Neural cell (in vitro differentiated cells): ENCODE results near the gene DCXR. TPM values are rescaled to one million over a fixed set of nuclear protein-coding genes. Genes with fewer than 3 reads are reported as not detected.
A peak's percentile ranks its signal among the peaks of the same experiment; 100 is the strongest.

Source experiments
- H2AFZ ChIP-seq: fragments of 200-600, 300-800 bp; sonication (generic), shearing (Covaris generic); 2 replicates; pipeline ENCODE4 v1.6.0; 2014; ENCODE audit warnings: low read depth, mild to moderate bottlenecking, antibody characterized with exemption, low read length, moderate library complexity
- H3F3A ChIP-seq: fragments of 200-600 bp; shearing (Covaris generic); 2 replicates; pipeline ENCODE4 v1.6.1; 2016; ENCODE audit warnings: mild to moderate bottlenecking, moderate library complexity, mixed read lengths, antibody characterized with exemption, low read length; ENCODE audit not compliant: insufficient read depth, poor library complexity, severe bottlenecking
- H3K27ac ChIP-seq: fragments of 200-600, 300-800 bp; sonication (generic), shearing (Covaris generic); 2 replicates; pipeline ENCODE4 v1.5.1; 2014; ENCODE audit warnings: mild to moderate bottlenecking, low read length, moderate library complexity
- H3K27me3 ChIP-seq: fragments of 300-800, 200-600 bp; sonication (generic), shearing (Covaris generic); 2 replicates; pipeline ENCODE4 v1.6.0; 2014; ENCODE audit warnings: mild to moderate bottlenecking, low read depth, low read length, moderate library complexity; ENCODE audit not compliant: insufficient read depth
- H3K36me3 ChIP-seq: fragments of 300-800, 200-600 bp; sonication (generic), shearing (Covaris generic); 2 replicates; pipeline ENCODE4 v1.5.1; 2014; ENCODE audit warnings: mild to moderate bottlenecking, antibody characterized with exemption, low read length, moderate library complexity; ENCODE audit not compliant: insufficient read depth
- H3K4me2 ChIP-seq: fragments of 300-800, 200-600 bp; sonication (generic), shearing (Covaris generic); 2 replicates; pipeline ENCODE4 v1.6.0; 2014; ENCODE audit warnings: mild to moderate bottlenecking, low read length
- H3K4me3 ChIP-seq: fragments of 300-800, 200-600 bp; sonication (generic), shearing (Covaris generic); 2 replicates; pipeline ENCODE4 v1.5.1; 2014; ENCODE audit warnings: mild to moderate bottlenecking, low read length, moderate library complexity
- H3K79me2 ChIP-seq: fragments of 200-600 bp; shearing (Covaris generic); replicated peaks from 2 replicates; pipeline ENCODE4 v1.6.0; 2014; ENCODE audit warnings: mild to moderate bottlenecking, low read length, moderate library complexity; ENCODE audit not compliant: insufficient read depth
- H3K9ac ChIP-seq: fragments of 300-800, 200-600 bp; sonication (generic), shearing (Covaris generic); 2 replicates; pipeline ENCODE4 v1.6.1; 2016; ENCODE audit warnings: mild to moderate bottlenecking, low read length, mixed read lengths
- H3K9me2 ChIP-seq: fragments of 200-600 bp; shearing (Covaris generic); 2 replicates; pipeline ENCODE4 v1.6.1; 2016; ENCODE audit warnings: mild to moderate bottlenecking, low read length, mixed read lengths; ENCODE audit not compliant: insufficient read depth
- H3K9me3 ChIP-seq: fragments of 200-600, 300-800 bp; sonication (generic), shearing (Covaris generic); 2 replicates; pipeline ENCODE4 v1.6.1; 2016; ENCODE audit warnings: mild to moderate bottlenecking, mixed run types, low read length, moderate library complexity, mixed read lengths
- H4K20me1 ChIP-seq: fragments of 200-600 bp; shearing (Covaris generic); 2 replicates; pipeline ENCODE4 v1.6.1; 2016; ENCODE audit warnings: mild to moderate bottlenecking, mixed run types; ENCODE audit not compliant: insufficient read depth
- CTCF ChIP-seq: fragments of 450-650 bp; IDR thresholded peaks from 2 replicates; pipeline ENCODE4 v1.5.1; 2014; ENCODE audit warnings: antibody characterized with exemption, mild to moderate bottlenecking, moderate library complexity; ENCODE audit not compliant: poor library complexity, severe bottlenecking
- EP300 ChIP-seq: fragments of 450-650 bp; conservative IDR thresholded peaks from 2 replicates; pipeline ENCODE4 v1.6.1; 2014; ENCODE audit warnings: antibody characterized with exemption, mild to moderate bottlenecking, moderate library complexity; ENCODE audit not compliant: poor library complexity, severe bottlenecking
- EZH2 ChIP-seq: fragments of 200-600, 300-800 bp; shearing (Covaris generic), sonication (generic); IDR thresholded peaks from 2 replicates; pipeline ENCODE4 v1.6.1; 2014; ENCODE audit warnings: antibody characterized with exemption, low read length, borderline replicate concordance, mild to moderate bottlenecking; ENCODE audit not compliant: insufficient read depth, poor library complexity, severe bottlenecking
- MXI1 ChIP-seq: fragments of 450-650 bp; conservative IDR thresholded peaks from 2 replicates; pipeline ENCODE4 v1.6.1; 2014; ENCODE audit warnings: antibody characterized with exemption, mild to moderate bottlenecking; ENCODE audit not compliant: poor library complexity, severe bottlenecking
- POLR2AphosphoS5 ChIP-seq: IDR thresholded peaks from 2 replicates; pipeline ENCODE4 v1.6.1; 2012
- RAD21 ChIP-seq: fragments of 450-650 bp; conservative IDR thresholded peaks from 2 replicates; pipeline ENCODE4 v1.6.1; 2014; ENCODE audit warnings: antibody characterized with exemption, mild to moderate bottlenecking, moderate library complexity
- SMC3 ChIP-seq: fragments of 450-650 bp; conservative IDR thresholded peaks from 2 replicates; pipeline ENCODE4 v1.6.1; 2014; ENCODE audit warnings: antibody characterized with exemption, mild to moderate bottlenecking, moderate library complexity; ENCODE audit not compliant: poor library complexity
- TAF1 ChIP-seq: IDR thresholded peaks from 2 replicates; pipeline ENCODE4 v1.6.1; 2012; ENCODE audit warnings: low read depth
- polyA minus RNA-seq: library from RNA; depleted of rRNA, polyadenylated mRNA; stranded (reverse); fragments of >200 nt; gene quantifications from 2 replicates; pipeline ENCODE4 v1.2.3, GENCODE V29; 2014
- polyA plus RNA-seq: library from polyadenylated mRNA; depleted of rRNA; stranded (reverse); fragments of >200 nt; gene quantifications from 2 replicates; pipeline ENCODE4 v1.2.3, GENCODE V29; 2014
- TF ChIP-seq, protein P1 (sequence below): IDR thresholded peaks from 2 replicates; pipeline ENCODE4 v1.6.1; 2012; ENCODE audit warnings: borderline replicate concordance

DCXR gene
- polyA plus RNA-seq (129 and 148 TPM in 2 replicates), polyA minus RNA-seq (35.3 and 35.5 TPM in 2 replicates)

GRCh38 chr17:82037092-82037888, at the start of gene DCXR:
Gene DCXR (minus strand): TSS chr17:82037697. CDS start chr17:82037682, 15 bp downstream.
- Histone ChIP-seq H2AFZ (peak within 1 kb of the TSS; percentile 76), H3F3A (peaks cover 8% of the 10 kb centered on the region), H4K20me1 (no peaks in the 10 kb centered on the region), H3K9me2 (no peaks in the 10 kb centered on the region), H3K27me3 (no peaks in the 10 kb centered on the region), H3K36me3 (no peaks in the 10 kb centered on the region), H3K79me2 (no peaks in the 10 kb centered on the region), H3K9me3 (no peaks in the 10 kb centered on the region), H3K4me2 (peak within 1 kb of the TSS; percentile 65), H3K9ac (peak within 1 kb of the TSS; percentile 77), H3K27ac (peak within 1 kb of the TSS; percentile 74), H3K4me3 (peak within 1 kb of the TSS; percentile 93)
- TF ChIP-seq MXI1 (peak; percentile 93), RAD21 (peak; percentile 62), SMC3 (peak; percentile 79), EZH2 (no peak), EP300 (peak; percentile 61), CTCF (peak; percentile 97), TAF1 (no peak), POLR2AphosphoS5 (peak; percentile 81)
- TF ChIP-seq, protein P1, sequence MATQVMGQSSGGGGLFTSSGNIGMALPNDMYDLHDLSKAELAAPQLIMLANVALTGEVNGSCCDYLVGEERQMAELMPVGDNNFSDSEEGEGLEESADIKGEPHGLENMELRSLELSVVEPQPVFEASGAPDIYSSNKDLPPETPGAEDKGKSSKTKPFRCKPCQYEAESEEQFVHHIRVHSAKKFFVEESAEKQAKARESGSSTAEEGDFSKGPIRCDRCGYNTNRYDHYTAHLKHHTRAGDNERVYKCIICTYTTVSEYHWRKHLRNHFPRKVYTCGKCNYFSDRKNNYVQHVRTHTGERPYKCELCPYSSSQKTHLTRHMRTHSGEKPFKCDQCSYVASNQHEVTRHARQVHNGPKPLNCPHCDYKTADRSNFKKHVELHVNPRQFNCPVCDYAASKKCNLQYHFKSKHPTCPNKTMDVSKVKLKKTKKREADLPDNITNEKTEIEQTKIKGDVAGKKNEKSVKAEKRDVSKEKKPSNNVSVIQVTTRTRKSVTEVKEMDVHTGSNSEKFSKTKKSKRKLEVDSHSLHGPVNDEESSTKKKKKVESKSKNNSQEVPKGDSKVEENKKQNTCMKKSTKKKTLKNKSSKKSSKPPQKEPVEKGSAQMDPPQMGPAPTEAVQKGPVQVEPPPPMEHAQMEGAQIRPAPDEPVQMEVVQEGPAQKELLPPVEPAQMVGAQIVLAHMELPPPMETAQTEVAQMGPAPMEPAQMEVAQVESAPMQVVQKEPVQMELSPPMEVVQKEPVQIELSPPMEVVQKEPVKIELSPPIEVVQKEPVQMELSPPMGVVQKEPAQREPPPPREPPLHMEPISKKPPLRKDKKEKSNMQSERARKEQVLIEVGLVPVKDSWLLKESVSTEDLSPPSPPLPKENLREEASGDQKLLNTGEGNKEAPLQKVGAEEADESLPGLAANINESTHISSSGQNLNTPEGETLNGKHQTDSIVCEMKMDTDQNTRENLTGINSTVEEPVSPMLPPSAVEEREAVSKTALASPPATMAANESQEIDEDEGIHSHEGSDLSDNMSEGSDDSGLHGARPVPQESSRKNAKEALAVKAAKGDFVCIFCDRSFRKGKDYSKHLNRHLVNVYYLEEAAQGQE, result peak; percentile 38

GRCh38 chr17:82085931-82086764, 48.7 kb upstream of the DCXR start:
- Histone ChIP-seq H3K4me3 (no peak overlapping the region), H3K79me2 (no peaks in the 10 kb centered on the region), H2AFZ (no peak overlapping the region), H3K9me3 (no peaks in the 10 kb centered on the region), H3K27ac (no peak overlapping the region), H3K9me2 (no peaks in the 10 kb centered on the region), H3K36me3 (no peaks in the 10 kb centered on the region), H3K4me2 (no peak overlapping the region), H3K9ac (no peak overlapping the region), H3K27me3 (no peaks in the 10 kb centered on the region), H3F3A (no peaks in the 10 kb centered on the region), H4K20me1 (no peaks in the 10 kb centered on the region)
- no peak for TF ChIP-seq CTCF
- no peak for TF ChIP-seq RAD21
- no peak for TF ChIP-seq SMC3
- TF ChIP-seq EP300, result no peak
